Measurements from ENCODE around the gene PNPLA7.

DNA sequence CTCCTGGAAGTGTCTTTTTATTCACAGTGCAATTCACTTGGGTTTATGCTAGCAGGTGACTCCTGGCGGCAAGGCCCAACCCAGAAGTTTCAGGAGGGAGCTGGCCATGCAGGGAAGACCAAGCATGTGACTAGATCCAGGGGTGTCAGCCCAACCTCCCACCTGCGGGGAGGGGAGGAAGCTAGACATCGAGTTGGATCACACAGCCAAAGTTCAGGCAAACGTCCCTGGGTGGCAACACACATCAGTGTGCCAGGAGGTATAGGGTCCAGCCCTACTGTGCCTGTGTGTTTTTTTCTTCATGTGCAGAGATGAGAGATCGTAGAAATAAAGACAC, 25.3 kb downstream of the PNPLA7 start:
- TF ChIP-seq FOSL1 (IDR thresholded peaks at IDR 0.05; ENCODE audit: low read depth) (no peak), CEBPB (IDR thresholded peaks at IDR 0.05; ENCODE audit: low read depth) (no peak), TCF7L2 (IDR thresholded peaks at IDR 0.05; ENCODE audit: borderline replicate concordance, extremely low read depth, insufficient read depth, insufficient read length) (no peak), POLR2A (IDR thresholded peaks at IDR 0.05; ENCODE audit: borderline replicate concordance, extremely low read depth, insufficient read depth, insufficient read length) (no peak), EZH2 (IDR thresholded peaks at IDR 0.05) (no peak), SP1 (IDR thresholded peaks at IDR 0.05; ENCODE audit: low read depth) (no peak), POLR2AphosphoS5 (IDR thresholded peaks at IDR 0.05; ENCODE audit: low read depth, low read length) (no peak), EGR1 (IDR thresholded peaks at IDR 0.05; ENCODE audit: low read depth) (no peak), SIN3A (IDR thresholded peaks at IDR 0.05; ENCODE audit: low read depth) (no peak), SRF (IDR thresholded peaks at IDR 0.05; ENCODE audit: low read depth) (no peak)
- TF ChIP-seq, protein P1, sequence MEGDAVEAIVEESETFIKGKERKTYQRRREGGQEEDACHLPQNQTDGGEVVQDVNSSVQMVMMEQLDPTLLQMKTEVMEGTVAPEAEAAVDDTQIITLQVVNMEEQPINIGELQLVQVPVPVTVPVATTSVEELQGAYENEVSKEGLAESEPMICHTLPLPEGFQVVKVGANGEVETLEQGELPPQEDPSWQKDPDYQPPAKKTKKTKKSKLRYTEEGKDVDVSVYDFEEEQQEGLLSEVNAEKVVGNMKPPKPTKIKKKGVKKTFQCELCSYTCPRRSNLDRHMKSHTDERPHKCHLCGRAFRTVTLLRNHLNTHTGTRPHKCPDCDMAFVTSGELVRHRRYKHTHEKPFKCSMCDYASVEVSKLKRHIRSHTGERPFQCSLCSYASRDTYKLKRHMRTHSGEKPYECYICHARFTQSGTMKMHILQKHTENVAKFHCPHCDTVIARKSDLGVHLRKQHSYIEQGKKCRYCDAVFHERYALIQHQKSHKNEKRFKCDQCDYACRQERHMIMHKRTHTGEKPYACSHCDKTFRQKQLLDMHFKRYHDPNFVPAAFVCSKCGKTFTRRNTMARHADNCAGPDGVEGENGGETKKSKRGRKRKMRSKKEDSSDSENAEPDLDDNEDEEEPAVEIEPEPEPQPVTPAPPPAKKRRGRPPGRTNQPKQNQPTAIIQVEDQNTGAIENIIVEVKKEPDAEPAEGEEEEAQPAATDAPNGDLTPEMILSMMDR (IDR thresholded peaks at IDR 0.05 in 2 of 3, conservative IDR thresholded peaks at IDR 0.05 in 1 of 3; ENCODE audit: borderline replicate concordance in 1 of 3, insufficient read depth in 1 of 3, low read depth in 2 of 3, low read length in 2 of 3): no peak
- TF ChIP-seq, protein P2, sequence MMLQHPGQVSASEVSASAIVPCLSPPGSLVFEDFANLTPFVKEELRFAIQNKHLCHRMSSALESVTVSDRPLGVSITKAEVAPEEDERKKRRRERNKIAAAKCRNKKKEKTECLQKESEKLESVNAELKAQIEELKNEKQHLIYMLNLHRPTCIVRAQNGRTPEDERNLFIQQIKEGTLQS (IDR thresholded peaks at IDR 0.05): no peak
- TF ChIP-seq, protein P3, sequence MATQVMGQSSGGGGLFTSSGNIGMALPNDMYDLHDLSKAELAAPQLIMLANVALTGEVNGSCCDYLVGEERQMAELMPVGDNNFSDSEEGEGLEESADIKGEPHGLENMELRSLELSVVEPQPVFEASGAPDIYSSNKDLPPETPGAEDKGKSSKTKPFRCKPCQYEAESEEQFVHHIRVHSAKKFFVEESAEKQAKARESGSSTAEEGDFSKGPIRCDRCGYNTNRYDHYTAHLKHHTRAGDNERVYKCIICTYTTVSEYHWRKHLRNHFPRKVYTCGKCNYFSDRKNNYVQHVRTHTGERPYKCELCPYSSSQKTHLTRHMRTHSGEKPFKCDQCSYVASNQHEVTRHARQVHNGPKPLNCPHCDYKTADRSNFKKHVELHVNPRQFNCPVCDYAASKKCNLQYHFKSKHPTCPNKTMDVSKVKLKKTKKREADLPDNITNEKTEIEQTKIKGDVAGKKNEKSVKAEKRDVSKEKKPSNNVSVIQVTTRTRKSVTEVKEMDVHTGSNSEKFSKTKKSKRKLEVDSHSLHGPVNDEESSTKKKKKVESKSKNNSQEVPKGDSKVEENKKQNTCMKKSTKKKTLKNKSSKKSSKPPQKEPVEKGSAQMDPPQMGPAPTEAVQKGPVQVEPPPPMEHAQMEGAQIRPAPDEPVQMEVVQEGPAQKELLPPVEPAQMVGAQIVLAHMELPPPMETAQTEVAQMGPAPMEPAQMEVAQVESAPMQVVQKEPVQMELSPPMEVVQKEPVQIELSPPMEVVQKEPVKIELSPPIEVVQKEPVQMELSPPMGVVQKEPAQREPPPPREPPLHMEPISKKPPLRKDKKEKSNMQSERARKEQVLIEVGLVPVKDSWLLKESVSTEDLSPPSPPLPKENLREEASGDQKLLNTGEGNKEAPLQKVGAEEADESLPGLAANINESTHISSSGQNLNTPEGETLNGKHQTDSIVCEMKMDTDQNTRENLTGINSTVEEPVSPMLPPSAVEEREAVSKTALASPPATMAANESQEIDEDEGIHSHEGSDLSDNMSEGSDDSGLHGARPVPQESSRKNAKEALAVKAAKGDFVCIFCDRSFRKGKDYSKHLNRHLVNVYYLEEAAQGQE (IDR thresholded peaks at IDR 0.05; ENCODE audit: low read depth): no peak
- TF ChIP-seq, protein P4, sequence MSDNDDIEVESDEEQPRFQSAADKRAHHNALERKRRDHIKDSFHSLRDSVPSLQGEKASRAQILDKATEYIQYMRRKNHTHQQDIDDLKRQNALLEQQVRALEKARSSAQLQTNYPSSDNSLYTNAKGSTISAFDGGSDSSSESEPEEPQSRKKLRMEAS (IDR thresholded peaks at IDR 0.05): no peak
